ENCODE data around the gene TMEM169. TPM values are rescaled to one million over a fixed set of nuclear protein-coding genes. Genes with fewer than 3 reads are reported as not detected.

TMEM169 gene
- total and polyA plus RNA-seq, 2 of the 13 experiments (the other 11 are each of a cell fraction or from before 2014, with no cell fraction given), result 1.5 to 4.5 TPM

GRCh38 chr2:216114714-216115531, 33.2 kb downstream of the TMEM169 start (continued):
- no peak for TF ChIP-seq NFAT5 (CRISPR knock-in tag; IDR thresholded peaks at IDR 0.05)
- peak; percentile 57 to 58 for TF ChIP-seq POLR2A (IDR thresholded peaks at IDR 0.05; ENCODE audit: insufficient read depth in 1 of 2, low read depth in 2 of 2, low read length in 2 of 2)
- peak; percentile 51; the same call in 1 of the 2 replicates for TF ChIP-seq MIXL1 (CRISPR knock-in tag; IDR thresholded peaks at IDR 0.05)
- no peak for TF ChIP-seq ZNF564 (CRISPR knock-in tag; IDR thresholded peaks at IDR 0.05)
- TF ChIP-seq ZBTB3 (CRISPR knock-in tag; IDR thresholded peaks at IDR 0.05; ENCODE audit: borderline replicate concordance, low read depth), result peak; percentile 49; the same call in 1 of the 2 replicates
- peak; percentile 34; the same call in 1 of the 2 replicates for TF ChIP-seq NR2F6 (IDR thresholded peaks at IDR 0.05)
- no peak for TF ChIP-seq NR2F6 (CRISPR knock-in tag; IDR thresholded peaks at IDR 0.05)
- no peak for TF ChIP-seq ERF (CRISPR knock-in tag; IDR thresholded peaks at IDR 0.05)
- no peak for TF ChIP-seq JUNB (CRISPR knock-in tag; IDR thresholded peaks at IDR 0.05; ENCODE audit: borderline replicate concordance)
- TF ChIP-seq DNMT1 (CRISPR knock-in tag; IDR thresholded peaks at IDR 0.05), result no peak
- TF ChIP-seq MEIS1 (CRISPR knock-in tag; IDR thresholded peaks at IDR 0.05; ENCODE audit: borderline replicate concordance), result 0 out of 2 replicates have a peak, but pooled peaks have one; percentile 41
- TF ChIP-seq ZFYVE20 (CRISPR knock-in tag; IDR thresholded peaks at IDR 0.05; ENCODE audit: borderline replicate concordance, low read depth), result no peak
- 0 out of 2 replicates have a peak, but pooled peaks have one; percentile 46 for TF ChIP-seq HOXA5 (CRISPR knock-in tag; IDR thresholded peaks at IDR 0.05)
- TF ChIP-seq KLF13 (CRISPR knock-in tag; IDR thresholded peaks at IDR 0.05), result no peak
- 0 out of 2 replicates have a peak, but pooled peaks have one; percentile 38 for TF ChIP-seq TBX2 (CRISPR knock-in tag; IDR thresholded peaks at IDR 0.05; ENCODE audit: borderline replicate concordance)
- TF ChIP-seq ZBTB38 (CRISPR knock-in tag; IDR thresholded peaks at IDR 0.05), result 0 out of 2 replicates have a peak, but pooled peaks have one; percentile 46
- TF ChIP-seq CTCF (CRISPR knock-in tag; IDR thresholded peaks at IDR 0.05), result peak; percentile 94
- peak; percentile 45; the same call in 1 of the 2 replicates for TF ChIP-seq ZNF280D (CRISPR knock-in tag; IDR thresholded peaks at IDR 0.05)
- peak; percentile 80 for TF ChIP-seq NFRKB (IDR thresholded peaks at IDR 0.05)
- peak; percentile 84 for TF ChIP-seq MAX (IDR thresholded peaks at IDR 0.05)
